H9 (cell line): Measurements from ENCODE around the gene BNIP5. TPM values are rescaled to one million over a fixed set of nuclear protein-coding genes. Genes with fewer than 3 reads are reported as not detected.

Experiments used
- DNase-seq: peaks from one replicate; pipeline ENCODE4 v3.0.0-alpha.2; 2017
- H2AFZ ChIP-seq: one replicate; pipeline ENCODE4 v1.6.1; 2013; ENCODE audit warnings: mild to moderate bottlenecking, low read length, control low read depth, moderate library complexity
- H2AK5ac ChIP-seq: 2 replicates; pipeline ENCODE4 v1.6.1; 2013; ENCODE audit warnings: low read length, control low read depth, mixed read lengths; ENCODE audit not compliant: insufficient read length
- H2BK120ac ChIP-seq: one replicate; pipeline ENCODE4 v1.6.1; 2013; ENCODE audit warnings: low read depth, mild to moderate bottlenecking, low read length, control low read depth, inconsistent platforms; ENCODE audit not compliant: poor library complexity, severe bottlenecking
- H2BK12ac ChIP-seq: 2 replicates; pipeline ENCODE4 v1.6.1; 2013; ENCODE audit warnings: low read length, control low read depth, mixed read lengths, low read depth; ENCODE audit not compliant: insufficient read length
- H2BK15ac ChIP-seq: 2 replicates; pipeline ENCODE4 v1.6.1; 2013; ENCODE audit warnings: low read depth, low read length, control low read depth
- H2BK20ac ChIP-seq: one replicate; pipeline ENCODE4 v1.6.1; 2013; ENCODE audit warnings: low read depth, mild to moderate bottlenecking, low read length, control low read depth, inconsistent platforms; ENCODE audit not compliant: poor library complexity, severe bottlenecking
- H2BK5ac ChIP-seq: 2 replicates; pipeline ENCODE4 v1.6.1; 2013; ENCODE audit warnings: low read length, control low read depth, mixed read lengths; ENCODE audit not compliant: insufficient read length
- H3K14ac ChIP-seq: 2 replicates; pipeline ENCODE4 v1.6.1; 2013; ENCODE audit warnings: low read length, control low read depth; ENCODE audit not compliant: insufficient read depth
- H3K18ac ChIP-seq: 2 replicates; pipeline ENCODE4 v1.6.1; 2013; ENCODE audit warnings: low read depth, mild to moderate bottlenecking, mixed read lengths, low read length, control low read depth; ENCODE audit not compliant: insufficient read length
- H3K23ac ChIP-seq: 2 replicates; pipeline ENCODE4 v1.6.1; 2013; ENCODE audit warnings: low read length, control low read depth, mixed read lengths, low read depth; ENCODE audit not compliant: insufficient read length
- H3K23me2 ChIP-seq: 2 replicates; pipeline ENCODE4 v1.6.1; 2013; ENCODE audit warnings: low read depth, mild to moderate bottlenecking, mixed read lengths, low read length, control low read depth; ENCODE audit not compliant: insufficient read length, poor library complexity, severe bottlenecking
- H3K27ac ChIP-seq: 2 replicates; pipeline ENCODE4 v1.5.1; 2013; ENCODE audit warnings: low read length, control low read depth, mixed read lengths, low read depth; ENCODE audit not compliant: insufficient read length
- H3K27me3 ChIP-seq: 2 replicates; pipeline ENCODE4 v1.6.1; 2013; ENCODE audit warnings: low read length, control low read depth, inconsistent platforms; ENCODE audit not compliant: insufficient read depth
- H3K4ac ChIP-seq: 2 replicates; pipeline ENCODE4 v1.6.1; 2013; ENCODE audit warnings: low read depth, mild to moderate bottlenecking, control low read depth, inconsistent platforms, low read length, moderate library complexity
- H3K4me1 ChIP-seq: 2 replicates; pipeline ENCODE4 v1.6.1; 2013; ENCODE audit warnings: low read length, control low read depth, inconsistent platforms; ENCODE audit not compliant: insufficient read depth
- H3K4me2 ChIP-seq: 2 replicates; pipeline ENCODE4 v1.6.1; 2013; ENCODE audit warnings: low read length, control low read depth, mixed read lengths; ENCODE audit not compliant: insufficient read length, insufficient read depth
- H3K56ac ChIP-seq: 2 replicates; pipeline ENCODE4 v1.6.1; 2013; ENCODE audit warnings: low read depth, mild to moderate bottlenecking, mixed read lengths, low read length, control low read depth; ENCODE audit not compliant: insufficient read length
- H3K79me1 ChIP-seq: 2 replicates; pipeline ENCODE4 v1.6.1; 2013; ENCODE audit warnings: low read depth, mild to moderate bottlenecking, moderate library complexity, low read length, control low read depth, inconsistent platforms; ENCODE audit not compliant: insufficient read depth, poor library complexity, severe bottlenecking
- H3K79me2 ChIP-seq: 2 replicates; pipeline ENCODE4 v1.6.1; 2013; ENCODE audit warnings: low read length, control low read depth, inconsistent platforms; ENCODE audit not compliant: insufficient read depth
- H3K9ac ChIP-seq: 2 replicates; pipeline ENCODE4 v1.6.1; 2013; ENCODE audit warnings: low read length, control low read depth, mixed read lengths; ENCODE audit not compliant: insufficient read length; ENCODE audit errors: extremely low read depth
- H3K9me3 ChIP-seq: one replicate; pipeline ENCODE4 v1.6.1; 2013; ENCODE audit warnings: low read depth, low read length, inconsistent platforms; ENCODE audit not compliant: control insufficient read depth
- H3T11ph ChIP-seq: one replicate; pipeline ENCODE4 v1.6.1; 2013; ENCODE audit warnings: mild to moderate bottlenecking, low read length, control low read depth, inconsistent platforms
- H4K20me1 ChIP-seq: one replicate; pipeline ENCODE4 v1.6.1; 2013; ENCODE audit not compliant: control insufficient read depth, insufficient read length, insufficient read depth
- H4K5ac ChIP-seq: 2 replicates; pipeline ENCODE4 v1.6.1; 2013; ENCODE audit warnings: low read depth, mild to moderate bottlenecking, mixed read lengths, low read length, control low read depth; ENCODE audit not compliant: insufficient read length
- H4K8ac ChIP-seq: replicated peaks from 2 replicates; pipeline ENCODE4 v1.6.1; 2013; ENCODE audit warnings: low read length, control low read depth, mixed read lengths, low read depth; ENCODE audit not compliant: insufficient read length
- H4K91ac ChIP-seq: 2 replicates; pipeline ENCODE4 v1.6.1; 2013; ENCODE audit warnings: low read depth, mild to moderate bottlenecking, moderate library complexity, mixed read lengths, low read length, control low read depth; ENCODE audit not compliant: insufficient read length
- H3K27ac Mint-ChIP-seq, 3 experiments: 2 replicates in 2 of 3; 3 replicates in 1 of 3; pipeline ENCODE4 v1.8.0; 2020 to 2021; ENCODE audit warnings: mixed read lengths in 3 of 3, mild to moderate bottlenecking in 1 of 3, moderate library complexity in 1 of 3
- H3K27me3 Mint-ChIP-seq: 2 replicates; pipeline ENCODE4 v1.8.0; 2021; ENCODE audit warnings: low read depth, mild to moderate bottlenecking, moderate library complexity, mixed read lengths
- H3K36me3 Mint-ChIP-seq, 3 experiments: 2 replicates in 2 of 3; 3 replicates in 1 of 3; pipeline ENCODE4 v1.8.0; 2020 to 2021; ENCODE audit warnings: low read depth in 3 of 3, mixed read lengths in 3 of 3; ENCODE audit not compliant: insufficient read depth in 1 of 3
- H3K4me1 Mint-ChIP-seq, 2 experiments: 2 replicates each; pipeline ENCODE4 v1.8.0; 2020; ENCODE audit warnings: mixed read lengths in 2 of 2
- H3K4me3 Mint-ChIP-seq, 2 experiments: 2 replicates in 1 of 2; 3 replicates in 1 of 2; pipeline ENCODE4 v1.8.0; 2020 to 2021; ENCODE audit warnings: mild to moderate bottlenecking in 2 of 2, mixed read lengths in 2 of 2, moderate library complexity in 1 of 2
- H3K9me3 Mint-ChIP-seq, 2 experiments: 2 replicates in 1 of 2; 3 replicates in 1 of 2; pipeline ENCODE4 v1.8.0; 2020; ENCODE audit warnings: mild to moderate bottlenecking in 2 of 2, mixed read lengths in 2 of 2, moderate library complexity in 1 of 2
- whole genome bisulfite sequencing: extraction: QIAGEN DNeasy Blood & Tissue Kit; methylation state at CpG from one replicate; pipeline ENCODE4 v1.1.7; 2013; ENCODE audit warnings: missing lambda C conversion rate, low lambda C conversion rate, mixed read lengths; ENCODE audit not compliant: insufficient read length; ENCODE audit errors: extremely low coverage; 5-methylcytosine and 5-hydroxymethylcytosine counted together
- total RNA-seq: library from RNA; stranded (reverse); gene quantifications from 2 replicates; pipeline ENCODE4 v1.2.1, GENCODE V29; 2021
- TF ChIP-seq, protein P1 (sequence below): fragments of 200-600 bp; sonication (generic); conservative IDR thresholded peaks from 3 replicates; pipeline ENCODE4 v1.8.0; 2021; ENCODE audit warnings: antibody characterized with exemption, mild to moderate bottlenecking

BNIP5 gene
- total RNA-seq, 1 experiment from 2014 or later: not detected

DNA sequence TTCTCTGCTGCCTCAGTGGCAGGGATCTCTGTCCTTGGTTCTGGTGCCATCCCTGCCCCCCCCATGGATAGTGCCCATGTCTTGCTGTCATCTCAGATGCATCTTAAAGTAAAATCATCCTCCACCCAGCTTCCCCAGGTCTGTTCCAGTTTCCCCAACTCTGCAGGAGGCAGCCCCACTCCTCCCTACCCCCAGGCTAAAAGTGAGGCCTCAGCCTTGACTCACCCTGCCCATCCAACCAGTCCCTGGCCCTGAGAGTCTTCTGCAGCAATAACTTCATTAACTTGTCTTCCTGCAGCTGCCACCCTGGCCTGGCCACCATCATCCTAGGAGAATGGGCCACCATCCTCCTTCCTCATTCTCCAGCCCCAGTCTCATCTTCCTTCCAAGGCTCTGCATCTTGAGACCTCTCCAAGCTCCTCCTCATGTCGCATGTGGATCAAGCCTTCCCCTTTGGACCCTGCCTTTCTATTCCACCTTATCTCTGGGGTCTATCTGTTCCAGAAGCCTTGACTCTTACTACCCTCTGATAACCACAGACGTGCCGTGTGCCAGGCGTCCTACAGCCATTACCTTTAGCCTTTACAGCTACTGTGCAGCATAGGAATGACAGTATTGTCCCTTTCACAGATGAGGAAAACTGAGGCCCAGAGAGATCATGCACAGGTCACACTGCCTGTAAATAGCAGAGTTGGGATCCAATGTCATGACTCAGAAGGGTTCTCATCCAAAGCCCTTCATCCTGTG, 68.8 kb downstream of the BNIP5 start:
- peaks cover 8 to 12% of the 10 kb centered on the region in 2 experiments for H3K4me1 Mint-ChIP-seq

More for the DNA sequence above, 68.8 kb downstream of the BNIP5 start:
- H4K20me1 ChIP-seq: no peaks in the 10 kb centered on the region
- H3K27ac Mint-ChIP-seq: no peak overlapping the region; a peak in 1 of 7 replicates
- no peak overlapping the region for H2BK12ac ChIP-seq
- H4K5ac ChIP-seq: no peak overlapping the region
- H3K14ac ChIP-seq: no peak overlapping the region; the same call in 1 of the 2 replicates
- no peak overlapping the region for H4K91ac ChIP-seq
- no peaks in the 10 kb centered on the region for H3K27me3 ChIP-seq
- H3K79me1 ChIP-seq: no peaks in the 10 kb centered on the region
- no peak overlapping the region for H2AFZ ChIP-seq
- H3K36me3 Mint-ChIP-seq: no peaks in the 10 kb centered on the region; a peak in 1 of 7 replicates
- no peak overlapping the region for H3K23ac ChIP-seq
- no CpG with 5 or more reads among the region's 4 CpGs for WGBS
- no peak overlapping the region for H3K27ac ChIP-seq
- H2BK15ac ChIP-seq: no peak overlapping the region
- H3K4ac ChIP-seq: no peak overlapping the region
- DNase-seq: no peak
- H3K27me3 Mint-ChIP-seq: peaks cover 10% of the 10 kb centered on the region
- no peak overlapping the region for H2BK5ac ChIP-seq
- no peaks in the 10 kb centered on the region for H3K23me2 ChIP-seq
- H3K4me2 ChIP-seq: no peak overlapping the region
- H3K4me3 Mint-ChIP-seq: no peak overlapping the region; a peak in 1 of 5 replicates
- no peaks in the 10 kb centered on the region for H3K9me3 ChIP-seq
- peaks cover 3 to 5% of the 10 kb centered on the region in 2 experiments; a peak in 2 of 5 replicates for H3K9me3 Mint-ChIP-seq
- H2BK20ac ChIP-seq: no peak overlapping the region
- TF ChIP-seq, protein P1, sequence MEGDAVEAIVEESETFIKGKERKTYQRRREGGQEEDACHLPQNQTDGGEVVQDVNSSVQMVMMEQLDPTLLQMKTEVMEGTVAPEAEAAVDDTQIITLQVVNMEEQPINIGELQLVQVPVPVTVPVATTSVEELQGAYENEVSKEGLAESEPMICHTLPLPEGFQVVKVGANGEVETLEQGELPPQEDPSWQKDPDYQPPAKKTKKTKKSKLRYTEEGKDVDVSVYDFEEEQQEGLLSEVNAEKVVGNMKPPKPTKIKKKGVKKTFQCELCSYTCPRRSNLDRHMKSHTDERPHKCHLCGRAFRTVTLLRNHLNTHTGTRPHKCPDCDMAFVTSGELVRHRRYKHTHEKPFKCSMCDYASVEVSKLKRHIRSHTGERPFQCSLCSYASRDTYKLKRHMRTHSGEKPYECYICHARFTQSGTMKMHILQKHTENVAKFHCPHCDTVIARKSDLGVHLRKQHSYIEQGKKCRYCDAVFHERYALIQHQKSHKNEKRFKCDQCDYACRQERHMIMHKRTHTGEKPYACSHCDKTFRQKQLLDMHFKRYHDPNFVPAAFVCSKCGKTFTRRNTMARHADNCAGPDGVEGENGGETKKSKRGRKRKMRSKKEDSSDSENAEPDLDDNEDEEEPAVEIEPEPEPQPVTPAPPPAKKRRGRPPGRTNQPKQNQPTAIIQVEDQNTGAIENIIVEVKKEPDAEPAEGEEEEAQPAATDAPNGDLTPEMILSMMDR: no peak
- no peaks in the 10 kb centered on the region for H3K4me1 ChIP-seq
- no peak overlapping the region for H3K56ac ChIP-seq
- no peak overlapping the region for H2BK120ac ChIP-seq
- H3T11ph ChIP-seq: no peak overlapping the region
- no peak overlapping the region for H3K9ac ChIP-seq
- no peaks in the 10 kb centered on the region for H3K79me2 ChIP-seq
- no peak overlapping the region for H2AK5ac ChIP-seq
- no peak overlapping the region for H3K18ac ChIP-seq
- no peak overlapping the region for H4K8ac ChIP-seq
